ENCODE results near the gene GRAMD2A.
A peak's percentile ranks its signal among the peaks of the same experiment; 100 is the strongest.

GRAMD2A gene

GRCh38 chr15:72133211-72133610 lies 64.4 kb downstream of the GRAMD2A start:
- DNase-seq (ENCODE audit: low spot score): no peak

GRCh38 chr15:72131922-72132321 lies 65.7 kb downstream of the GRAMD2A start:
- no peak for DNase-seq (ENCODE audit: low spot score)

GRCh38 chr15:72130272-72130671 lies 67.3 kb downstream of the GRAMD2A start:
- no peak for DNase-seq (ENCODE audit: low spot score)

GRCh38 chr15:72128359-72128758 lies 69.2 kb downstream of the GRAMD2A start:
- DNase-seq (ENCODE audit: low spot score): no peak

- no peak for DNase-seq (ENCODE audit: low spot score)
Measured at GRCh38 chr15:72127724-72128322, 69.8 kb downstream of the GRAMD2A start.

GRCh38 chr15:72124218-72124617 lies 73.4 kb downstream of the GRAMD2A start:
- DNase-seq (ENCODE audit: low spot score): no peak

GRCh38 chr15:72118017-72118978 lies 79.3 kb downstream of the GRAMD2A start, which contains the start of the genes MYO9A and SENP8:
MYO9A (minus strand) TSS chr15:72118150; CDS start chr15:72046563, 71,587 bp downstream.
SENP8 (plus strand) TSS chr15:72118403; CDS start chr15:72139624, 21,221 bp downstream.
- DNase-seq (ENCODE audit: low spot score): peak; percentile 98

- peak; percentile 82 for DNase-seq (ENCODE audit: low spot score)
Measured at GRCh38 chr15:72117486-72118016, 80.0 kb downstream of the GRAMD2A start.

GRCh38 chr15:72116731-72117485 lies 80.7 kb downstream of the GRAMD2A start:
- peak; percentile 49 for DNase-seq (ENCODE audit: low spot score)

GRCh38 chr15:72113347-72114031 lies 84.1 kb downstream of the GRAMD2A start:
- no peak for DNase-seq (ENCODE audit: low spot score)

GRCh38 chr15:72112805-72113204 lies 84.8 kb downstream of the GRAMD2A start:
- DNase-seq (ENCODE audit: low spot score): no peak

GRCh38 chr15:72112116-72112515 lies 85.5 kb downstream of the GRAMD2A start:
- DNase-seq (ENCODE audit: low spot score): no peak

- DNase-seq (ENCODE audit: low spot score): no peak
Measured at GRCh38 chr15:72110355-72110754, 87.2 kb downstream of the GRAMD2A start.
